Measurements from ENCODE around the gene MSTO1. TPM values are rescaled to one million over a fixed set of nuclear protein-coding genes. Genes with fewer than 3 reads are reported as not detected.

The MSTO1 gene
- total RNA-seq, 1 donor from 2014 or later = 101 TPM

DNA sequence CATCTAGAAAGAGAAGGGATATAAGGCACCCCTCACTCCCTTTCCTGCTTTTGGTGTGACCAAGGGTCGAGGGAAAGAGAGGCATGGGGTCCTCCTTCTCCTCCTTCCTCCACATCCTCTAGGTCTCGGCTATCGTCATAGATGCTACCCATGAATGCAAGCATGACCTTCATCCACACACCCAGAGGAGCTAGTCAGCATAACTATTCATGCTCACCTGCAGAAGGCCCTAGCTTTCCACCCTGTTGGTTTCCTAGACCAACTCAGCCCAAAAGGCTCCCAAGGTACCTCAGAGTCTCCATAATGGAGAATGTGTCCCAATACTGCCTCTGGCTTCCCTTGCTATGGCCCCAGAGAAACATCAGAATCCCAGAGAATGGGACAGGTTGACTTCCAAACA, 33.2 kb downstream of the MSTO1 start:
- no peak for ATAC-seq (ENCODE audit: low read depth)
- Mint-ChIP-seq H3K4me1 (no peaks in the 10 kb centered on the region), H3K4me3 (no peak overlapping the region), H3K27ac (no peak overlapping the region), H3K27me3 (no peaks in the 10 kb centered on the region), H3K9me3 (peaks cover 10% of the 10 kb centered on the region), H3K36me3 (ENCODE audit: low read depth) (peaks cover 5% of the 10 kb centered on the region)
- CTCF ChIA-PET = no interaction called here
- intact Hi-C loops (cut with micrococcal nuclease) = no loop called here
- DNase-seq = no peak
- POLR2A ChIA-PET = no interaction called here
- TF ChIP-seq, protein P1, sequence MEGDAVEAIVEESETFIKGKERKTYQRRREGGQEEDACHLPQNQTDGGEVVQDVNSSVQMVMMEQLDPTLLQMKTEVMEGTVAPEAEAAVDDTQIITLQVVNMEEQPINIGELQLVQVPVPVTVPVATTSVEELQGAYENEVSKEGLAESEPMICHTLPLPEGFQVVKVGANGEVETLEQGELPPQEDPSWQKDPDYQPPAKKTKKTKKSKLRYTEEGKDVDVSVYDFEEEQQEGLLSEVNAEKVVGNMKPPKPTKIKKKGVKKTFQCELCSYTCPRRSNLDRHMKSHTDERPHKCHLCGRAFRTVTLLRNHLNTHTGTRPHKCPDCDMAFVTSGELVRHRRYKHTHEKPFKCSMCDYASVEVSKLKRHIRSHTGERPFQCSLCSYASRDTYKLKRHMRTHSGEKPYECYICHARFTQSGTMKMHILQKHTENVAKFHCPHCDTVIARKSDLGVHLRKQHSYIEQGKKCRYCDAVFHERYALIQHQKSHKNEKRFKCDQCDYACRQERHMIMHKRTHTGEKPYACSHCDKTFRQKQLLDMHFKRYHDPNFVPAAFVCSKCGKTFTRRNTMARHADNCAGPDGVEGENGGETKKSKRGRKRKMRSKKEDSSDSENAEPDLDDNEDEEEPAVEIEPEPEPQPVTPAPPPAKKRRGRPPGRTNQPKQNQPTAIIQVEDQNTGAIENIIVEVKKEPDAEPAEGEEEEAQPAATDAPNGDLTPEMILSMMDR (IDR thresholded peaks at IDR 0.05) = no peak

DNA sequence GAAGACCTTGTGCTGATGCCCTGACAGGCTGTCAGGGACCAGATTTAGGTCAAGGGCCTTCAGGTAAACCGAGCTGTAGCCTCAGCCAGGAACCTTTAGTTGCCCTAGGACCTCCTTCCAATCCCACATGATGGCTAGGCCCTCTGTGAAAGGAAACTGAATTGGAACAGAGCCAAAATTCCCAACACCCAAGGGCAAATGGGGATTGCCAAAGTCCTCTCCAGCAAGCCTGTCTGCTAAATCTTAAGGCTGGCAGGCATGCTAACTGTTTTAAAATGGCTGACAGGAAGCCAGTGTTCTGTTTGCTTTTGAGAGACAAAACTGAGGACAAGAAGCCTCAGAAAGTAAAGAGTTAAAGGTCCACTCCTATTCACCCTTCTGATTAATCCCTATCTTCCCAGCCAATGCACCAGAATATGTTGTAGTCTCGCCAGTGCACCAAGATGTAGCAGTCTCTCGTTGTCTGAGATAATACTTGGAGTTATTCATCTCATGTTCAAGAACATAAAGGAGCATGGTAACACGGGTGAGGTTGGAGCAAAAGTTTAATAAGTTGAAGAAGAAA, 35.1 kb downstream of the MSTO1 start:
- intact Hi-C loops (cut with micrococcal nuclease) = no loop called here
- H3K27ac Mint-ChIP-seq = no peak overlapping the region
- CTCF ChIA-PET = no interaction called here

DNA sequence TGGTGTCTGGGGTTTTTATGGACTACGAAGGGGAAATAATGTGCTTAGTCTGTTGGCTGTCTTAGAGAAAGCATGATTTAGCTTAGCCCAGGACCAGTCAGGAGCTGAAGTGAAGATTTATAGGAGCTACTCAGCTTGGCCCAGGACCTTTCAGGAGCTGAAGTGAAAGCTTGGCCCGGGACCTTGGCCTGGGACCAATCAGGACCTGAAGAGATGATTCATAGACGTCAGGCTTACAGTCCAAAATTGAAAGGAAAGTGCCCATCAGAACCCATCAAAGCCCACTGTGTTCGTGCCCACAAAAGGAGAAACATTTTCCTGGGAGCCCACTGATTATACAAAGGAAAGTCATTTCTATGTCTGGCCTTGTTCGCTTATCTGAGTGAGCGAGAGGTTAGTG, 35.6 kb downstream of the MSTO1 start:
- Mint-ChIP-seq H3K4me3 (no peak overlapping the region), H3K4me1 (peaks cover 4% of the 10 kb centered on the region), H3K36me3 (ENCODE audit: low read depth) (peaks cover 5% of the 10 kb centered on the region), H3K9me3 (peaks cover 13% of the 10 kb centered on the region), H3K27ac (no peak overlapping the region), H3K27me3 (no peaks in the 10 kb centered on the region)
- CTCF ChIA-PET = no interaction called here
- DNase-seq = no peak
- TF ChIP-seq, protein P1 (IDR thresholded peaks at IDR 0.05) = no peak
- no peak for ATAC-seq (ENCODE audit: low read depth)
- intact Hi-C loops (cut with micrococcal nuclease) = no loop called here
- POLR2A ChIA-PET = no interaction called here

More for the DNA sequence above, 35.1 kb downstream of the MSTO1 start:
- POLR2A ChIA-PET = interaction anchor here (0.7 kb wide), 1 partner anchor 81 kb away, joined by 3 read pairs; no protein-coding TSS in a partner anchor
- H3K9me3 Mint-ChIP-seq = peaks cover 11% of the 10 kb centered on the region
- DNase-seq = no peak
- ATAC-seq (ENCODE audit: low read depth) = no peak
- TF ChIP-seq, protein P1 (IDR thresholded peaks at IDR 0.05) = no peak
- no peak overlapping the region for H3K4me3 Mint-ChIP-seq
- peaks cover 4% of the 10 kb centered on the region for H3K4me1 Mint-ChIP-seq
- H3K36me3 Mint-ChIP-seq (ENCODE audit: low read depth) = peaks cover 5% of the 10 kb centered on the region
- H3K27me3 Mint-ChIP-seq = no peaks in the 10 kb centered on the region

DNA sequence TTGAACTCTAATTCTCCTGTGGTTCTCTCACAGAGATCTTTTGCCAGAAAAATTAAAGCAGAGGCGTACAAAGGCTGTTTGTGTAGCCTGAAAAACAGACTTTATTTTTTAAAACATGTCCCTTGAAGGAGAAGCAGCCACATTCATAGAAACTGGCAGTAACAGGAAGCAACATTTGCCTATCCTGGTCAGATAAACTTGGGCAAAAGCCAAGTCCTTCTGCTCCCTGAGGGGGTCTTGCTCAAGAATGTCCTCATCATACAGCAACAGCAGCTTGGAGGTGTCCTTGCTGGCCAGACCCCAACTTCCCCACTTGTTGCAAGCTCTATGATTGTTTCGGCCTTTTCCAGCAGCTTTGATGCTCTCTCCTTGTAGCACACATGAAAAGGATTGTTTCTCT, 36.3 kb downstream of the MSTO1 start:
- intact Hi-C loops (cut with micrococcal nuclease) = no loop called here
- DNase-seq = no peak
- Mint-ChIP-seq H3K4me3 (no peak overlapping the region), H3K36me3 (ENCODE audit: low read depth) (peaks cover 5% of the 10 kb centered on the region), H3K27ac (no peak overlapping the region), H3K27me3 (no peaks in the 10 kb centered on the region), H3K4me1 (peaks cover 4% of the 10 kb centered on the region), H3K9me3 (peaks cover 13% of the 10 kb centered on the region)
- TF ChIP-seq, protein P1 (IDR thresholded peaks at IDR 0.05) = no peak
- CTCF ChIA-PET = no interaction called here
- no peak for ATAC-seq (ENCODE audit: low read depth)
- POLR2A ChIA-PET = no interaction called here

DNA sequence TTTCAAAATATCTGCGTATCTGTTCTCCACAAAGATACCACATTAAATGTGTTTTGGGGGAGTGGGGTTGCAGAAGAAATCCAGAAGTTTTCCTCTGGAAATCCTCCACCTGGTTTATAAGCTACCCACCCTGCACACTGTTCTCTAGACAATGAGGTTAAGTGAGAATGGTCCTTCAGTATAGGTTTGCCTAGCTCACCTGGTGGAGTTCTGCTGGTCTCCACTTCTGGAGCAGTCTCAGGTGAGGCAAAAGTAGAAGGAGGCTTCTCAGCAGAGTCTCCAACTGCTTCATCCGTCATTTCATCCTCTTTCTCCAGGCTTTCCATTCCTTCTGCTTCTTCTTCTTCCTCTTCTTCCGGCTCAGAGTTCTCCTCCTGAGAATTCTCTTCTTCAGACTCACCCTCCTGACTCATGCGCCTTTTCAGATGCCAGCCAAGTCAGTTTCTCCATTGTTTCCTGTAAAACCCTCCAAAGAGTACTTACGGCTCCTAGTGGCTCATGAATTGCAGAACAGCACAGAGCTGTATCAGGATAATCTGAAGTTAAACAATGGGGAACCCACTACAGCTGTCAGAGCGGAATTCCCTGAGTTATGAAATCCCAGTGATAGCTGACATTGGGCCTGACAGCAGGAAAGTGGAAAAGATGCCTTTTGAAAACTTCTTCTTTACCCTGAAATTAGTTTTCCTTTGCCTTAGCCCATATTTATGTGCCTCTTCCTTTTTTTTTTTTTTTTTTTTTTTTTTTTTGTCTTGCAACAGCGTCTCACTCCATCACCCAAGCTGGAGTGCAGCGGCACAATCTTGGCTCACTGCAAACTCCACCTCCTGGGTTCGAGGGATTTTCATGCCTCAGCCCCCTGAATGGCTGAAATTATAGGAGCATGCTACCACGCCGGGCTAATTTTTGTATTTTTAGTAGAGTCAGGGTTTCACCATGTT, 38.5 kb downstream of the MSTO1 start:
- TF ChIP-seq, protein P1 (IDR thresholded peaks at IDR 0.05) = no peak
- H3K36me3 Mint-ChIP-seq (ENCODE audit: low read depth) = no peaks in the 10 kb centered on the region
- H3K9me3 Mint-ChIP-seq = peaks cover 3% of the 10 kb centered on the region
- intact Hi-C loops (cut with micrococcal nuclease) = no loop called here
- H3K4me1 Mint-ChIP-seq = peaks cover 4% of the 10 kb centered on the region
- H3K4me3 Mint-ChIP-seq = no peak overlapping the region
- DNase-seq (no peak), ATAC-seq (ENCODE audit: low read depth) (no peak)
- no peaks in the 10 kb centered on the region for H3K27me3 Mint-ChIP-seq
- ChIA-PET CTCF (no interaction called here), POLR2A (interaction anchor here (0.7 kb wide), 1 partner anchor 38 kb away, joined by 4 read pairs; the partner anchor contains the start of gene MSTO1)
- H3K27ac Mint-ChIP-seq = no peak overlapping the region

All from activated B cell treated with CpG ODN at 0.5 μM for 24 hours (primary cell).